ENCODE data around the gene SLC13A4. TPM values are rescaled to one million over a fixed set of nuclear protein-coding genes. Genes with fewer than 3 reads are reported as not detected.
"Not testable (repeated sequence)": the region's sequence is repeated elsewhere in the genome, so short reads cannot be mapped to it uniquely, and the experiment has no call there.

SLC13A4 gene
- total RNA-seq, 2 experiments from 2014 or later: not detected

DNA sequence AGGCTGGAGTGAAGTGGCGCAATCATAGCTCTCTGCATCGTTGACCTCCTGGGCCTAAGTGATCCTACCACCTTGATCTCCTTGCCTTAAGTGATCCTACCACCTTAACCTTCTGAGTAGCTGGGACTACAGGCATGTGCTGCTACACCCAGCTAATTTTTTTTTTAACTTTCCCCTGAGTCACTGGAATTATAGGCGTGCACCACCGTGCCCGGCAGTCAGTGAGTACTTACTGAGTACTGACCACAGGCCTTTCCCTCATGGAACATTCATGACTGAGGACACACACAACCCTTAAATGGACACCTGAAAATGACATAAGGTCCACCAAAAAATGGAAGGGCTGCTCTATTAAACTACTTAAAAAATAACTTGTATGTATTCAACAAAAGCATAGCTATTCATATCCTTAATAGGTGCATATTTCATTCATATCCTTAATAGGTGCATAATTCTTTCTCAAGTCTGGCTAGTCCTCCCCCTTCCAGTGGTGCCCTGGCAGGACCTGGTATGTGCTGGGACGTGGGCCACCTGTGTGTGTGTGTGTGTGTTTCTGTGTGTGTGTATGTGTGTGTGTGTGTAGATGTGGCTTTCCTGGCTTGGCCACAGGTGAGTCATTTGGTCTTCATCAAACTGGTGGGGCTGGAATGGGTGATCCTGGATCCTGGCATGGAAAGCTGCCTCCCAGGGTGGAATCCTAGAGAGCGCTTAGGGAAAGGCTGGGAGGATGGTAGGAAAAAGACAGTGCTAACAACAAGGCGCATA, 17.1 kb upstream of the SLC13A4 start:
- no peak for ATAC-seq
- no peaks in the 10 kb centered on the region for H3K9me3 Mint-ChIP-seq (ENCODE audit: insufficient read depth)
- H3K4me3 Mint-ChIP-seq: no peak overlapping the region
- no peak for DNase-seq
- no peaks in the 10 kb centered on the region for H3K27me3 Mint-ChIP-seq (ENCODE audit: low read depth)
- no peak overlapping the region for H3K27ac Mint-ChIP-seq
- no peaks in the 10 kb centered on the region for H3K4me1 Mint-ChIP-seq (ENCODE audit: low read depth)
- CTCF ChIA-PET: interaction anchor here (1.2 kb wide), 1 partner anchor 10 kb away, joined by 3 read pairs; no protein-coding TSS in a partner anchor
- POLR2A ChIA-PET: no interaction called here
- H3K36me3 Mint-ChIP-seq (ENCODE audit: low read depth): no peaks in the 10 kb centered on the region

GRCh38 chr7:135743907-135744731, 16.1 kb upstream of the SLC13A4 start:
- ATAC-seq (no peak), DNase-seq (no peak)
- Mint-ChIP-seq H3K36me3 (ENCODE audit: low read depth) (no peaks in the 10 kb centered on the region), H3K27ac (no peak overlapping the region), H3K4me3 (no peak overlapping the region), H3K27me3 (ENCODE audit: low read depth) (no peaks in the 10 kb centered on the region), H3K9me3 (ENCODE audit: insufficient read depth) (no peaks in the 10 kb centered on the region), H3K4me1 (ENCODE audit: low read depth) (no peaks in the 10 kb centered on the region)
- POLR2A ChIA-PET: no interaction called here
- CTCF ChIA-PET: interaction anchor here (1.2 kb wide), 1 partner anchor 9 kb away, joined by 3 read pairs; no protein-coding TSS in a partner anchor

DNA sequence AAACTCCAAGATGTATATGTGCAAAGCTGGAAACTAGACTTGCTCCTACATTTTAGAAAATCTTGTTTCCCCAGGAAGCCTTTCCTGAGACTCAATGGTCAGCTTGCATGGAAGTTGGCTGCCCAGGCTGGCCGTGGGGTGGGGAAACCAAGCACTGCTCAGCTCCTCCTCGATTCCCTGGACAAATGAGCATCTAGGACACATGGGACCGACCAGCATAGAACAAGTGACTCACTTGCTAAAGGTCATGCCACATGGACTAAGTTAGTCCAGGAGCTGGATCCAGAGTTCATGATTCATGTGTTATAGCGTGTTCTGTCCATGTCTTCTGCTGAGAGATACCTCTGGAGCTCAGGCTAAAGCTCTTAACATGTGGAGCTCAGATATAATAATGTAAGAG, 14.4 kb upstream of the SLC13A4 start:
- Mint-ChIP-seq H3K36me3 (ENCODE audit: low read depth) (no peaks in the 10 kb centered on the region), H3K27me3 (ENCODE audit: low read depth) (no peaks in the 10 kb centered on the region), H3K9me3 (ENCODE audit: insufficient read depth) (no peaks in the 10 kb centered on the region), H3K27ac (no peak overlapping the region), H3K4me1 (ENCODE audit: low read depth) (no peaks in the 10 kb centered on the region), H3K4me3 (no peak overlapping the region)
- ATAC-seq (no peak), DNase-seq (no peak)
- CTCF ChIA-PET: no interaction called here
- POLR2A ChIA-PET: no interaction called here

GRCh38 chr7:135741905-135742304, 13.9 kb upstream of the SLC13A4 start:
- Mint-ChIP-seq H3K27me3 (ENCODE audit: low read depth) (no peaks in the 10 kb centered on the region), H3K27ac (no peak overlapping the region), H3K4me1 (ENCODE audit: low read depth) (no peaks in the 10 kb centered on the region), H3K4me3 (no peak overlapping the region), H3K9me3 (ENCODE audit: insufficient read depth) (no peaks in the 10 kb centered on the region), H3K36me3 (ENCODE audit: low read depth) (no peaks in the 10 kb centered on the region)
- no peak for ATAC-seq
- POLR2A ChIA-PET: no interaction called here
- CTCF ChIA-PET: no interaction called here
- no peak for DNase-seq

DNA sequence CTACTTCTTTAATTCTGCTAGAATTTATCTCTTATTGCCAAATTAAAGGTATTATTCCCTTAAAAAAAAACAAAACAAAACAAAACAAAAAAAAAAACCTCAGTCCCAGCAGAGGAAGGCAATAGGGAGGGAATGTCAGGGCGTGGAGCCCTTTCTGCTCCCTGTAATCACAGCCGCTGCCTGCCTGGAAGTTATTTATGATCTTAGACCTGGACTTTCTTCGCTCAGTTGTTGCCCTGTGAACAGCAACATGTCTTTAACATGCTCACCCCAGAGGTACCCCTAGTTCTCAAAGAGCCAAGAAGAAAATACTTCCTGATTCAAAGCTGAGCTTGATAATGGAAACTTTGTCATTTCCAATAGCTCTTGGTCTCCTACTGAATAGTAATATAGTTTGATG, 12.9 kb upstream of the SLC13A4 start:
- H3K36me3 Mint-ChIP-seq (ENCODE audit: low read depth): no peaks in the 10 kb centered on the region
- H3K27ac Mint-ChIP-seq: no peak overlapping the region
- ATAC-seq (no peak), DNase-seq (no peak)
- H3K9me3 Mint-ChIP-seq (ENCODE audit: insufficient read depth): no peaks in the 10 kb centered on the region
- ChIA-PET CTCF (no interaction called here), POLR2A (no interaction called here)
- H3K27me3 Mint-ChIP-seq (ENCODE audit: low read depth): no peaks in the 10 kb centered on the region
- H3K4me1 Mint-ChIP-seq (ENCODE audit: low read depth): no peaks in the 10 kb centered on the region
- no peak overlapping the region for H3K4me3 Mint-ChIP-seq

GRCh38 chr7:135737306-135737647, 9.3 kb upstream of the SLC13A4 start:
- CTCF ChIA-PET; DNase-seq; H3K4me3 Mint-ChIP-seq; H3K9me3 Mint-ChIP-seq (ENCODE audit: insufficient read depth); H3K4me1 Mint-ChIP-seq (ENCODE audit: low read depth); H3K36me3 Mint-ChIP-seq (ENCODE audit: low read depth); POLR2A ChIA-PET; ATAC-seq; H3K27ac Mint-ChIP-seq; H3K27me3 Mint-ChIP-seq (ENCODE audit: low read depth): not testable (repeated sequence)

DNA sequence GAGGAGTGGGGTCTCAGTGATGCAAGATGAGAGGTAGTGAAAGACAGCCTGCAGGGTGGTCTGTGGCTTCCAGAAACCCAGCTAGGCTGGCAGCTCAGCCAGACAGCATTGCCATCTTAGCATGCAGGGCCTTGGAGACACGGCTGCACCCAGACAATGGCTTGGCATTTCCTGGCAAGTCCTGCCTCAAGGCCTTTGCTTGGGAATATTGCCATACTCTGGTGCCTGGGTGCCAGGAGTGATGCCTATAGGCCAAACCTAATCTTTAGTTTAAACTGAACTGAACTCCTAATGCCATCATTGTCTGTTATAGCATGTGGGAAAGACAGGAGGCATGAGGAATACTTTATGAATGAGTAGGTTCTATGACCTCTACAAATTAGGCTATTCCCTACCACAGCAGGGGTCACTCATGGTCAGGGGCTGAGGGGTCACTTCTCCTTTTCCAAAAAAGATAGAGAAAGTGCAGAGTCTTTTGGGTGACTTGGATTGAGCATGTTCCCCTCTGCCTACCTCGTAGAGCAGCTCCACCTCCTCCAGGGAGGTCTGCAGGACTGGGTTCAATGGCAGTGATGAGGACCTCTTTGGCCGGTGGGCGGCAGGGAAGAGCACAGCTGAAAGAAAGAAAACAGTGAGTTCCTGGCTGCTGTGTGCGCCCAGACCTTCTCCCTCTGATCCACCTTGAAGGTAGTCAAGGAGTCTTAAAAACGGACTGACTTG, 8.8 kb upstream of the SLC13A4 start:
- H3K4me1 Mint-ChIP-seq (ENCODE audit: low read depth): no peaks in the 10 kb centered on the region
- POLR2A ChIA-PET: no interaction called here
- CTCF ChIA-PET: no interaction called here
- H3K27ac Mint-ChIP-seq: no peak overlapping the region
- no peaks in the 10 kb centered on the region for H3K9me3 Mint-ChIP-seq (ENCODE audit: insufficient read depth)
- H3K4me3 Mint-ChIP-seq: no peak overlapping the region
- H3K36me3 Mint-ChIP-seq (ENCODE audit: low read depth): no peaks in the 10 kb centered on the region
- DNase-seq (no peak), ATAC-seq (no peak)
- H3K27me3 Mint-ChIP-seq (ENCODE audit: low read depth): no peaks in the 10 kb centered on the region

GRCh38 chr7:135734343-135734689, 6.3 kb upstream of the SLC13A4 start:
- DNase-seq: no peak
- POLR2A ChIA-PET: no interaction called here
- H3K36me3 Mint-ChIP-seq (ENCODE audit: low read depth): no peaks in the 10 kb centered on the region
- H3K4me3 Mint-ChIP-seq: no peak overlapping the region
- no peaks in the 10 kb centered on the region for H3K27me3 Mint-ChIP-seq (ENCODE audit: low read depth)
- CTCF ChIA-PET: interaction anchor here (1.5 kb wide), 1 partner anchor 10 kb away, joined by 3 read pairs; no protein-coding TSS in a partner anchor
- no peaks in the 10 kb centered on the region for H3K4me1 Mint-ChIP-seq (ENCODE audit: low read depth)
- no peaks in the 10 kb centered on the region for H3K9me3 Mint-ChIP-seq (ENCODE audit: insufficient read depth)
- ATAC-seq: no peak
- no peak overlapping the region for H3K27ac Mint-ChIP-seq

GRCh38 chr7:135733603-135734342, 5.8 kb upstream of the SLC13A4 start:
- CTCF ChIA-PET: interaction anchor here (1.0 to 1.5 kb wide), 3 partner anchors 11 to 29 kb away, joined by 3 to 5 read pairs (median 3); no protein-coding TSS in a partner anchor
- H3K27me3 Mint-ChIP-seq (ENCODE audit: low read depth): no peaks in the 10 kb centered on the region

GRCh38 chr7:135731131-135731530, 3.1 kb upstream of the SLC13A4 start:
- Mint-ChIP-seq H3K4me1 (ENCODE audit: low read depth) (no peaks in the 10 kb centered on the region), H3K36me3 (ENCODE audit: low read depth) (no peaks in the 10 kb centered on the region), H3K27me3 (ENCODE audit: low read depth) (no peaks in the 10 kb centered on the region), H3K9me3 (ENCODE audit: insufficient read depth) (no peaks in the 10 kb centered on the region), H3K4me3 (no peak overlapping the region), H3K27ac (no peak overlapping the region)
- no peak for ATAC-seq
- DNase-seq: no peak
- ChIA-PET CTCF (no interaction called here), POLR2A (no interaction called here)

More at GRCh38 chr7:135733603-135734342, 5.8 kb upstream of the SLC13A4 start:
- Mint-ChIP-seq H3K4me3 (no peak overlapping the region), H3K36me3 (ENCODE audit: low read depth) (no peaks in the 10 kb centered on the region), H3K27ac (no peak overlapping the region), H3K9me3 (ENCODE audit: insufficient read depth) (no peaks in the 10 kb centered on the region), H3K4me1 (ENCODE audit: low read depth) (no peaks in the 10 kb centered on the region)
- POLR2A ChIA-PET: no interaction called here
- DNase-seq (no peak), ATAC-seq (no peak)

DNA sequence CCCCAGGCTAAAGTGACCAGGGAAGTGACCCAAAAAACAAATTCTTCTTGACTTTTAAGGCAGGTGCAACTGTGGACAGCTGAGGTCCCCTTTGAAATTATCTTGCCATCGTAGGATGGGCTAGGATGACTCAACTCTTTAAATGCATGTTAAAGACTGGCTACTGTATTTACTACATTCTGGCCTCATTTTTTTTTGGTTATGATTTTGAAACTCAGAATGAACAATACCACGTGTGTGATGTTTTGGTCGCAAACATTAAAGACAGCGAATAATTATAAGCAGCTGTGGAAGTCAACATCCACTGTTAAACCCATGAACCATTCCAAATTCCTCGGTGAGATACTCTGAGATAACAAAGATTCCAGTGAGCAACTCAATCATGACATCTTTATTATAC, 1.2 kb upstream of the SLC13A4 start:
- Mint-ChIP-seq H3K4me3 (no peak overlapping the region), H3K27ac (no peak overlapping the region), H3K9me3 (ENCODE audit: insufficient read depth) (no peaks in the 10 kb centered on the region), H3K4me1 (ENCODE audit: low read depth) (no peaks in the 10 kb centered on the region), H3K36me3 (ENCODE audit: low read depth) (no peaks in the 10 kb centered on the region), H3K27me3 (ENCODE audit: low read depth) (no peaks in the 10 kb centered on the region)
- DNase-seq (no peak), ATAC-seq (no peak)
- POLR2A ChIA-PET: no interaction called here
- CTCF ChIA-PET: no interaction called here
